ENCODE results near the gene DLGAP4.
"Not testable (repeated sequence)": the region's sequence is repeated elsewhere in the genome, so short reads cannot be mapped to it uniquely, and the experiment has no call there.

The DLGAP4 gene

DNA sequence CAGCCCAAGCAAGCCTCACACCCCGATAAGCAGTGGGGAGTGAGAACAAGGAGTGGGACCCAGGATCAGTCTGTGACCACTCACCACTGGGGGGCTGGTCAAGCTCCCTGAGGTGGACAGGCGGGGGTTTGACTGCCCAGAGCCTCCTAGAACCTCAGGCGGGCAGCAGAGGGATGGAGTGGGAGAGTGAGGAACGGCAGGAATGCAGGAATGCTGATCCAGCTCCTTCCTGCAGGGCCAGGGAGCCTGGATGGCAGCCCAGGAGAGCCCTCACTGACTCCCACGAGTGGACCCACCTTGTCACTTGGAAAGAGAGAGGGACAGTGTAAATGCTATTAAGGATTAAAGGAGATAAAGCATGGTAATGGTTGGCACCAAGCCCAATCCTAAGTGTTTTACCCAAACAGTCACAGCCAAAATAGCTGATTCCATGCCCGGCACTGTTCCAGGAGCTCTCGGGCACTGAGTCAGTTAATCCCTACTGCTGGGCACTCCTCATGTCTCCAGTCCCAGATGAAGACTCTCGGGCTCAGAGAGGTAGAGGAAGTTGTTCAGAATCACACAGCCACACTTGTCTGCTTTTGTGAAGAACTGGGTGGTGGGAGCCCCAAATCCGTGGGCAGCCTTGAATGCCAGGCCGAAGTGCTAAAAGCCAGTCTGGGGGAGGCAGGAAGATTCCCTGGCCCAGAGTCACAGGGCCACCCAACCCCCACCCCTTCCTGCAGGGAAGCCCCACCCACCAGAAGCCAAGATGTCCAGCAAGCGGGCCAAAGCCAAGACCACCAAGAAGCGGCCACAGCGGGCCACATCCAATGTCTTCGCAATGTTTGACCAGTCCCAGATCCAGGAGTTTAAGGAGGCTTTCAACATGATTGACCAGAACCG, 238.2 kb downstream of the DLGAP4 start:
- no peak for DNase-seq

DNA sequence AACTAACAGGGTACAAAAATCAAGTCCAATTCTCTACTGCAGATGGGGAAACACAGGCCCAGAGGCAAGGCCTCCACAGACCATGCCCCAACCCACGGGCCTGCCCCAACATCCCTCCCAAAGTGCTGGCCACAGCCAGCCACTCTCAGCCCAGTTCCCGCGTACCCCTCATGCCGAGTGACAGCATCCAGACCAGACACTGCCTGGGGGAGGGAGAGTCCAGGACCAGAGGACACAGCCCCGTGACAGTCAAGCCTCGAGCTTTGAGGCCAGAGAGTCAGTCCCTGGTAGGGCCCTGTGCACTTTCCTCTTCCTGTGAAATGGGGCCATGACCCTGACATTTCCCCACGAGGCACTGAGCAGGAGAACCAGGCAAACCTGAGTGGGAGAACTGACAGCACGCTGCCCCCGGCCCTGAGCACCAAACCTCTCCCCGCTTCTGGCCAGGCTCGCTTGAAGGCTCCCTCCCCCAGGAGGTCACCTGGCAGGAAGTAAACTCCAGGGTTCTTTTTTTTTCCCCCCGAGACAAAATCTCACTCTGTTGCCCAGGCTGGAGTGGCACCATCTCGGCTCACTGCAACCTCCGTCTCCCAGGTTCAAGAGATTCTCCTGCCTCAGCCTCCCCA, 240.1 kb downstream of the DLGAP4 start:
- DNase-seq = no peak

DNA sequence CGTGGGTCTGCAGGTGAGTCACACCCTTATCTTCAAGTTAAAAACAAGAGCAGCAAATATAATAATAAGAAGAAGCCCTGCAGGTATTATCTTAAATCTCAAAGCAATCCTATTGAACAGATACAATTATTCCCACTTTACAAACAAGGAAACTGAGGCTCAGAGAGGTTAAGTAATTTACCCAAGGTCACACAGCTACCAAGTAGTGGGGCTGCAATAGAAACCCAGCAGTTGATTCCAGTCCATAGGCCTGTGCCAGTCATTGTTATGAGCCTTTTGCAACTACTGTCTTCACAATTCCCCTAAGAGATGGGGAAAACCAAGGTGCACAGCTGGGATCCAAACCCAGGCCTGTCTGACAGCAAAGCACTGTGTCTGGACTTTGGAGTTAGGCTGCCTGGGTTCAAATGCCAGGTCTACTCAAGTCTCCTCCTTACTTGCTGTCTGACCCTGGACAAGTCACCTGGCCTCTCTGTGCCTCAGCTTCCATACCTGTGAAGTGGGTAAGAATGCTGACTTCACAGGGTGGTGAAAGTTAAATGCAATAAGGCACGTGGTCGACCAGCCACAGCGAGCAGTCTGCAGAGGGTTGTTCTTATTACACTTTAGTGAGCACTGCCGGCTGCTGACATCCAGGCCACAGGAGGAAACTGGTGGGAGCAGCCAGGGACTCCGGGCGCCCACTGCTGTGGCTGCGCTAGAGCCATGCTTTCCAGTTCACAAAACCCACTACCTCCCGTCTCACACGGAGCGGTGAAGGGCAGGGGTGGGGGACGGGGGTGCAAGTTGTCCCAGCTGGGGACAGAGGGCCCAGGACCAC, 241.3 kb downstream of the DLGAP4 start:
- no peak for DNase-seq

DNA sequence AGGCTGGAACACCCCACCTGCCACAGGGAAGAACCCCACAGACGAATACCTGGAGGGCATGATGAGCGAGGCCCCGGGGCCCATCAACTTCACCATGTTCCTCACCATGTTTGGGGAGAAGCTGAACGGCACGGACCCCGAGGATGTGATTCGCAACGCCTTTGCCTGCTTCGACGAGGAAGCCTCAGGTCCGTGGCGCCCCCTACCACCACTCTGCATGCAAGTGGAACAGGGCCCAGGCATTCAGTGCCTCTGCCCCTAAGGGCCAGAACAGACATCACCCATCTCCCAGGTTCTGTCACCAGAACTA, 241.8 kb downstream of the DLGAP4 start:
- DNase-seq = no peak

DNA sequence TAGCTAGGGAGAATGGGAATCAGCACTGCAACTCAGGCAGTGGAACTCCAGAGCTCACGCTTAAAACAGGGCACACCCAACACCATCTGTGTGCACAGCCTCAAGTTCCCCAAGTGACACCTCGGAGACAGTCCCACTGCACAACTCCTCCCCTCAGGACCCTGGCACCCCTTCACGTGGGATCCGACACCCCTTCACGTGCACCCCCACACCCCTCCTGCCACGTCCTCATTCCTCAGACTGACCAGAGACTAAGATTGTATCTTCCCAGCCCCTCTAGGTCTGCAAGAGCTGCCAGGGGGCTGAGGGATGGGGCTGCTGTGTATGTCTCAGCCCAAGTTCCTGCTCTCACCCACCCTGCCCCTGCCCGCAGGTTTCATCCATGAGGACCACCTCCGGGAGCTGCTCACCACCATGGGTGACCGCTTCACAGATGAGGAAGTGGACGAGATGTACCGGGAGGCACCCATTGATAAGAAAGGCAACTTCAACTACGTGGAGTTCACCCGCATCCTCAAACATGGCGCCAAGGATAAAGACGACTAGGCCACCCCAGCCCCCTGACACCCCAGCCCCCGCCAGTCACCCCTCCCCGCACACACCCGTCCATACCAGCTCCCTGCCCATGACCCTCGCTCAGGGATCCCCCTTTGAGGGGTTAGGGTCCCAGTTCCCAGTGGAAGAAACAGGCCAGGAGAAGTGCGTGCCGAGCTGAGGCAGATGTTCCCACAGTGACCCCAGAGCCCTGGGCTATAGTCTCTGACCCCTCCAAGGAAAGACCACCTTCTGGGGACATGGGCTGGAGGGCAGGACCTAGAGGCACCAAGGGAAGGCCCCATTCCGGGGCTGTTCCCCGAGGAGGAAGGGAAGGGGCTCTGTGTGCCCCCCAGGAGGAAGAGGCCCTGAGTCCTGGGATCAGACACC, 242.8 kb downstream of the DLGAP4 start:
- DNase-seq = no peak

DNA sequence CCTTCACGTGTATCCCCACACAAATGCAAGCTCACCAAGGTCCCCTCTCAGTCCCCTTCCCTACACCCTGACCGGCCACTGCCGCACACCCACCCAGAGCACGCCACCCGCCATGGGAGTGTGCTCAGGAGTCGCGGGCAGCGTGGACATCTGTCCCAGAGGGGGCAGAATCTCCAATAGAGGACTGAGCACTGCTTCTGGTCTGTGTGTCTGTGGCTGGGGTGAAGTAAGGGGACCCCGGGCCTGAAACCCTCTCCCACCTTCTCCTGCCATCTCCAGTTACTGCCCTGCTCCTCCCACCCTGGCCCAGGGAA, 243.4 kb downstream of the DLGAP4 start:
- no peak for DNase-seq

DNA sequence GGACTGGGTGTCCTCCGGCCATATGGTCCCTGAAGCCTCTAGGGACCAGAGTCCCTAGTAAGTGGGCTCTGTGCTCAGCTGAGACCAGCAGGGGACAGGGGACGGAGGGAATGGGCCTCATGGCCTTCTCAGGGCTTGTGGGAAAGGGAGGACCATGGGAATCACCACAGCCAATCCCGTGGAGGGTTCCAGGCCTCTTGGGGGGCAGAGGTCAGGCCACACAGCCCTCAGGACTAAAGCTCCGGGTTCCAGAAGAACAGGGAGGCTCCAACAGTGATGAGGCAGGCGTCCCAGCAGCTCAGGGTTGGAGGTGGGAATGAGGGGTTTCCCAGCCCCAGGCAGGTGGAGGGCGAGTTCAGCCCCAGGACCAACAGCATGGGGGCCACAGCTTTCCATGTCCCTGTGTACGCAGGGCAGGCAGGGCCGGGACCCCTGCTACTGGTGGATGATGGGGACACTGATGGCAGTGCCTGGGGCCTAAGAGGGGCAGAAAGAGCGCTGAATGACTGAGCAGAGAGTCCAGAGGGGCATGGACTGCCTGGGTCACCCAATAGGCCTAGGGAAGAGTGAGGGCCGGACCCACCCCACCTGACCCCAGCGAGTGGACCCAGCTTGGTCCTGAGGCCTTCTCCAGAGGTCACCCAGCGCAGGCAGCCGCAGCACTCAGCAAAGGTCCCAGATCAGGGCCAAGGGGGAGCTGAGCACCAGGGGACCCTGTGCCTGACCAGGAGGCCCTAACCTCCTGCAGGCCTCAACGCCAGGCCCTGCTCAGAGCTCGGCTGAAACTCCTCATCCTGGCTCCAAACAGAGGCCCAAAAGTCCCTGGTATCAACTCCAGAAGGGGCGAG, 244.0 kb downstream of the DLGAP4 start:
- DNase-seq = no peak

DNA sequence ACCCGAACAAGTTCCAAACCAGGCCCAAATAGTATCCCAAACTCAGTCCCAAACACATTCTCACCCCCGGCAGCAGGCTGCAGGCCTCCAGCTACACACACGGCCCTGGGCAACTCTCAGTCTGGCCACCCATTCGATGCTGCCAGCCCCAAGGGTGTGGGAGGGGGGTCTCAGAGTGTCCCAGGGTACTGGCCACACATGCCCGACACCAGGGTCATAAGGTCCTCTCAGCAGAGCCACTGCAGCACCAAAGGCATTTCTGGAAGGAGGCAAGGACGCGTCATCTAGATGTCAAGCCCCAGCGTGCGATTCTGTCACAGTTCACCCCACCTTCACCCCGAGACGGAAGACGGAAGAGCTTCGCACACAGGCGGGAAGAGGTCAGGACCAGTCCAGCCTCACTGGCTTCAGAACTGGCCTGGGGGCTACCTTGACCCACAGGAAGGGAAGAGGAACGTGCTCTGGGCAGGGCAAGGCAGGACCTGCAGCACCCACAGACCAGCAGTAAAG, 244.7 kb downstream of the DLGAP4 start:
- DNase-seq = no peak

DNA sequence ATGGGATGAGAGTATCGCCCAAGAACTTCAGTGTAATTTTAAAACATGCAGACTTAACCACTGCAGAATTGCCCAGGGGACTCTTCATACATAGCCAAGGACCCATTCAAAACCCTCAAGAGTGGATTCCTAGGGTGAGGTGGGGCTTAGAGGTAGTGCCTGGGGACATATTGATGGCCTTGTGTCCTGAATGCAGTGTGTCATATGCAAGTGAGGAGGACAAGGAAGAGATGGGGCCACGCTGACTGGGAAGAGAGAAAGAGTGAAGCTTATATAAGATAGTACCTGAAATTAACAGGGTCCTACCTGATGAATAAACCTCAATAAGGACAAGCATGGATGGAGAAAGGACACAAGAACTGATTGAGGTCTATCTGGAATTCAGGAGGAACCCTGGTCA, 249.1 kb downstream of the DLGAP4 start:
- no peak for DNase-seq

DNA sequence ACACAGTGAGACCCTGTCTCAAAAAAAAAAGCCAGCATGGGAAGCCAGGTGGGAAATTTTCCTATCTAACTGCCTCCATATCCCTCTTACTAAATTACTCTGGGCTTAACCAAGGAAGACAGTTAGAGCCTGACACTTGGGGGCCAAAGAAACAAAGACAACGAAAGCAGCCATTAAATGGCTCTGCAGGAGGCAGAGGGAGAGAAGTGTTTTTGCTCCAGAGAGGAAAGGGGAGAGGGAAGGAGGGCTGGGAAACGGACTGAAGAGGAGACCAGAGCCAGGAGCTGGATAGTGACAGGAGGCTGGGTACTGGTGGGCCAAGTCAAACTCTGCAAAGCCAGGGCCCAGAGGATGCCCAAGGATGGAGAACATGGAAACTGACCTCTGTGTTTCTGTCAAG, 256.6 kb downstream of the DLGAP4 start:
- no peak for DNase-seq

DNA sequence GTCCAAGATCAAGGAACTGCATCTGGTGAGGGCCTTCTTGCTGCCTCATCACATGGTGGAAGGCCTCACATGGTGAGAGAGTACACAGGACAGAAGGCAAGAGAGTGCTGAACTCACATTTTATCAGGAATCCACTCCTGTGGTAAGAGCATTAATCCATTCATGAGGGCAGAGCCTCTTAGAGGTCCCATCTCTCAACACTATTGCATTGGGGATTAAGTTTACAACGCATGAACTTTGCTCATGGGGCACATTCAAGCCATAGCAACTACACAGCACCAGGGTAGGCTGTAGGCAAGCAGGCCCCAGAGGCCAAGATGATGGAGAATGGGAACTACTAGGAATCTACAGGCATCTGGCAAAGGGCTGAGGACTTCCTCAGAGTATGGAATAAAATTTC, 257.2 kb downstream of the DLGAP4 start:
- no peak for DNase-seq

DNA sequence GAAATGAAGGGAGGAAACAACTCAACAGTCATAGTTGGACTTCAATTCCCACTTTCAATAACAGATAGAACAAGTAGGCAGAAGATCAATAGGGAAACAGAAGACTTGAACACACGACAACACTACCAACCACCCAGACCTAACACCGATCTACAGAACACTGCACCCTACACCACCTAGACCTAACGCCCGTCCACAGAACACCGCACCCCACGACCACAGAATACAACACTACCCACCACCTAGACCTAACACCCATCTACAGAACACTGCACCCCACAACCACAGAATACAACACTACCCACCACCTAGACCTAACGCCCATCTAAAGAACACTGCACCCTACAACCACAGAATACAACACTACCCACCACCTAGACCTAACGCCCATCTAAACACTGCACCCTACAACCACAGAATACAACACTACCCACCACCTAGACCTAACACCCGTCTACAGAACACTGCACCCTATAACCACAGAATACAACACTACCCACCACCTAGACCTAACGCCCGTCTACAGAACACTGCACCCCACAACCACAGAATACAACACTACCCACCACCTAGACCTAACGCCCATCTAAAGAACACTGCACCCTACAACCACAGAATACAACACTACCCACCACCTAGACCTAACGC, 258.1 kb downstream of the DLGAP4 start:
- DNase-seq = not testable (repeated sequence)

DNA sequence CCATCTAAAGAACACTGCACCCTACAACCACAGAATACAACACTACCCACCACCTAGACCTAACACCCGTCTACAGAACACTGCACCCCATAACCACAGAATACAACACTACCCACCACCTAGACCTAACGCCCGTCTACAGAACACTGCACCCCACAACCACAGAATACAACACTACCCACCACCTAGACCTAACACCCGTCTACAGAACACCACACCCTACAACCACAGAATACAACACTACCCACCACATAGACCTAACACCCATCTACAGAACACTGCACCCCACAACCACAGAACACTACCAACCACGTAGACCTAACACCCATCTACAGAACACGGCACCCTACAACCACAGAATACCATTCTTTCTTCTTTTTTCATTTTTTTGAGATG, 258.6 kb downstream of the DLGAP4 start:
- not testable (repeated sequence) for DNase-seq

DNA sequence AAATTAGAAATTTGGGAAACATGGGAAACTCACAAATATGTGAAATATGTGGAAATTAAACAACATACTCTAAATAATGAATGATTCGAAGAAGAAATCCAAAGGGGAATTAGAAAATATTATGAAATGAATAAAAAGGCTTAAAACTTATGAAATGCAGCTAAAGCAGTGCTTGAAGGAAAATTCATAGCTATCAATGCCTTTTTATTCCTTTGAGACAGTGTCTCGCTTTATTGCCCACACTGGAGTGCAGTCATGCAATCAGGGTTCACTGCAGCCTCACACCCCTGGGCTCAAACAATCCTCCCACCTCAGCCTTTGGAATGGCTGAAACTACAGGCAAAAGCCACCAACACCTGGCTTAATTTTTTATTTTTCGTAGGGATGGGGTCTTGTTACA, 259.4 kb downstream of the DLGAP4 start:
- DNase-seq = no peak

DNA sequence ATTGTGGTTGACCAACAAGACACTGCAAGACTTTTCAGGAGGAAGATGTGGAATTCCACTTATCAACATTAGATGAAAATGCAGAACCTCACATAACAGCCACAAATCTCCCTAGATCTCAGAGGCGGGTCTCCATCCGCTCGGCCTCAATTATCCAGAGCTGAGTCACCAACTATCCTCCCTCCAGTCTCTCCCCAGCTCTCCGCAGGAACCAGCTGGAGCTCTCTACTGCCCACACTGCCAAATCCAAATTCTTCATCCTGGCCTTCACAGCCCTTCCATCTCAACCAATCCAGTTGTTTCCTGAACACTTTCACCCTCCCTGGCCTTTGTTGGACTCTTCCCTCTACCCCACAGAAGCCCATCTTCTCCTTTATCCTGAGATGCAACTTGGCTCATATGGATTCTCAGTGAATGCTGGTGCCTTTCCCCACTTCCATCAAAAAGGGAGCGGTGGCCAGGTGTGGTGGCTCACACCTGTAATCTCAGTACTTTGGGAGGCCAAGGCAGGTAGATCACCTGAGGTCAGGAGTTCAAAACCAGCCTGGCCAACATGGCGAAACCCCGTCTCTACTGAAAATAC, 263.8 kb downstream of the DLGAP4 start:
- no peak for DNase-seq

DNA sequence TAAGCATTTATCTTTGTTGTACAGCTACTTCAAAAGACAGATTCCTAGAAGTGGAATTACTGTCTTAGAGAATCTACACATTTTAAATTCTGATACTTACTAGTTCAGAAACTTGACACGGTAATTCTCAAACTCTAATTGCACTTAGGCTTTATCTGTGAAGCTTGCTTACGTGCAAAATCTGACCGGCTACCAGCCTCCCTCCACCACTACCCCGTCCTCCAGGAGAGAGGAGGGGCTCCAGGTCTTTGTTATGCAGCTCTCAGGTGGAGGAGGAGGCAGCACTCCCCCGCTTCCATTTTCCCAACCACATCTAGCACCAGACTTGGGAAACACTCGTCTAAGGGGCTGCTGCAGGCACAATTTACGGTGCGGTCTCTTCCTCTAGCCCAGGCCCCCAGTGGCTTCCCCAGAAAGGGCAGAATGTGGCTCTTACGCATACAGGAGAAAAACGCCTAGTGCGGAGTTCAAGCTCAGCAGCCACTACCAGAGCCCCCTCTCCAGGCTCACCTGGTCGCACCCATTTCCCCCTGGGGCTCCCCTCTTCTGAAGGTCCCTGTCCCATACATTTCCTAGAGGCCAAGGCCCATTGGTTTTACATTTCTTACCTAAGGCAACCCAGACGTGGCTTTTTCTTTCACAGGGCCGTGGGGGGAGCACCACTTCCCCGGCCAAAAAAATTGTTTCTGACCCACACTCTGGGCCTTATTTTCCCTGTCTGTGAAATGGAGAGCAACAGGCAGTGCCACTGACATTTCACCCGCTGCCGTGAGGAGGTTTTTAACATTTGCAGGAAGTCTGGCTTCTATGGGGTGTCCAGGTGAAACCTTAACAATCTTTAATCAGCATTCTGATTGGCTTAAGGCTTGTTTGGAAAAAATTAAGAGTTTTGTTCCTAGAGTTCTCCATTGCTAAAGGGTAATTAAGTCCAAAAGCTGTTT, 265.7 kb downstream of the DLGAP4 start:
- DNase-seq = no peak

DNA sequence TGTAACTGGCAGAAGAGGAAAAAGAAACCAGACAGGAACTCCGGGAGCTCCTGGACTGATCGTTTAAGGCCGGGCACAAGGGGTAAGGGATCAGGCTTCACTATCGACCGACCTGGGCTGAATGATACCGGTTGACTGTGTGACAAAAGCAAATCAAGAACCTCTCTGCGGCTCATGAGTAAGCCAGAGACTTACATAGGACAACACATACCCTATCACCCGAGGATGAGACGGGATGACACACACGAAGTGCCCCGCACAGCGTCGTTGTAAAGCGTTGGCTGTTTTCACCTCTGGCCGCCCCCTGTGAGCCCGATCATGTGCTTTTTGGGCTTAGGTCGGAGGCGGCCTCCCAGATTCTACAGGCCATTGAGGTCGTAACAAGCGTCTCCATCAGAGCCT, 266.6 kb downstream of the DLGAP4 start:
- DNase-seq = peak; percentile 67

DNA sequence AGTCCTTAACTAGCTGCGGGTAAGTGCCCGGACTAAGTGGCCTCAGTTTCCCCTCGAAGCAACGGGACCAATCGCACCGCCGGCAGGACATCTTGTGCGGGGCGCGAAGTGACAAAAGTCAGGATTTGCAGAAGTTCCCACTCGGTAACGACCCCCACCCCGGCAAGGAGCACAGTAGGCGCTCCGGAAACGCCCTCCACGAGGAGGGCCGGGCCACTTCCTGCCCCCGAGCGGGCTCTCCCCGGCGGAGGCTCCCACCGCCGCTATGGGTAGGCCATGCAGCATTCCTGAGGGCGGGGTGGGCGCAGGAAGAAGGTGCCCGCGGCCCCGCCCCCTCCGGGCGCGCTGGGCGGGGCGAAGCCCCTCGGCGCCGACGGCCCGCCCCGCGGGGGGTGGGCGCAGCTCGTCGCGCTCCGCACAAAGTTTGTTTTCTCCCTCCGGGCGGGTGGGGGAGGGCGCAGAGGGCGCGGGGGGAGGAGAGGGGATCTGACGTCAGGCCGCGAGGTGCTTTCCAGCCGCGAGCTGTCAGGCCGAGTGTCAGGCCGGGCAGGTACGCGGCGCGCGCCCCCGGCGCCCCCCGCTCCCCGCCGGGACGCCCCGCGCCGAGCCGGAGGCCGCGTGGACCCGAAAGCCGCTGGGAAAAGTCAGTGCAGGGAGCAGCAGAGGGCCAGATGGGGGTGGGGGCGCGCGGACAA, 267.1 kb downstream of the DLGAP4 start, which contains the start of gene TGIF2:
TGIF2 (plus strand) TSS at position 495 of the 695 bp plus-strand sequence. CDS start 5,178 bp downstream, outside the sequence.
- peak; percentile 89 for DNase-seq
